Endothelial cell of umbilical vein (primary cell): ENCODE data around the gene DOLPP1. TPM values are rescaled to one million over a fixed set of nuclear protein-coding genes. Genes with fewer than 3 reads are reported as not detected.

Experiments
- BruUV-seq: library from RNA; stranded (reverse); fragments of 400-500 nt; replicated peaks from 2 replicates; lab custom pipeline; 2021; lab: Mats Ljungman, UMichigan
- CTCF ChIA-PET: fragments of 300-600, 350-600 bp; sonication (Branson Sonifier 250); formaldehyde crosslinking; loops from one replicate; lab custom pipeline; 2021; ENCODE audit warnings: antibody characterized with exemption, inconsistent platforms; lab: Charles Lee
- POLR2A ChIA-PET: fragments of 300-600, 350-600 bp; sonication (Branson Sonifier 250); formaldehyde crosslinking; loops from one replicate; lab custom pipeline; 2021; ENCODE audit warnings: antibody characterized with exemption, inconsistent platforms; lab: Charles Lee
- DNase-seq: peaks from one replicate; pipeline ENCODE4 v3.0.0-alpha.2; 2011; ENCODE audit warnings: low read depth, low spot score
- FAIRE-seq: peaks from 2 replicates; lab custom pipeline; 2011; peaks lifted over from hg19 to GRCh38; lab: Jason Lieb, UNC
- H2AFZ ChIP-seq: 2 replicates; pipeline ENCODE4 v1.6.0; 2012; ENCODE audit warnings: low read depth, low read length, control low read depth, inconsistent platforms
- H3K27ac ChIP-seq: 2 replicates; pipeline ENCODE4 v1.5.1; 2011; ENCODE audit warnings: low read depth, mild to moderate bottlenecking, control low read depth, low read length, moderate library complexity; ENCODE audit not compliant: insufficient read depth
- H3K27me3 ChIP-seq, 2 experiments: 2 replicates each; pipeline versions ENCODE4 v1.6.0 to v1.6.1; 2011; ENCODE audit warnings: low read length in 2 of 2, mixed read lengths in 1 of 2; ENCODE audit not compliant: control insufficient read depth in 2 of 2, insufficient read depth in 2 of 2
- H3K36me3 ChIP-seq, 2 experiments: 2 replicates in 1 of 2; 3 replicates in 1 of 2; pipeline ENCODE4 v1.5.1; 2011; ENCODE audit warnings: low read length in 2 of 2, mild to moderate bottlenecking in 1 of 2, moderate library complexity in 1 of 2; ENCODE audit not compliant: control insufficient read depth in 2 of 2, insufficient read depth in 2 of 2; ENCODE audit errors: extremely low read depth in 1 of 2
- H3K4me1 ChIP-seq: 3 replicates; pipeline ENCODE4 v1.5.1; 2011; ENCODE audit warnings: mild to moderate bottlenecking, low read length; ENCODE audit not compliant: control insufficient read depth, insufficient read depth; ENCODE audit errors: extremely low read depth
- H3K4me2 ChIP-seq: 2 replicates; pipeline ENCODE4 v1.6.1; 2011; ENCODE audit warnings: low read length, control low read depth, mixed read lengths; ENCODE audit not compliant: insufficient read depth
- H3K4me3 ChIP-seq, 3 experiments: fragments of 200-600 bp in 1 of 3; sonication (generic), shearing (Covaris generic) in 1 of 3; replicated peaks in 1 of 3; 2 replicates each; pipeline ENCODE4 v1.5.1; 2011 to 2016; ENCODE audit warnings: control low read depth in 3 of 3, low read length in 3 of 3, mild to moderate bottlenecking in 2 of 3, inconsistent platforms in 1 of 3, low read depth in 1 of 3, moderate library complexity in 1 of 3; ENCODE audit not compliant: insufficient read depth in 1 of 3
- H3K79me2 ChIP-seq: 2 replicates; pipeline ENCODE4 v1.6.0; 2012; ENCODE audit warnings: low read length, inconsistent platforms; ENCODE audit not compliant: control insufficient read depth, insufficient read depth
- H3K9ac ChIP-seq: replicated peaks from 2 replicates; pipeline ENCODE3; 2011; ENCODE audit warnings: low read length, control low read depth; ENCODE audit not compliant: insufficient read depth; ENCODE audit errors: extremely low read depth
- H3K9me1 ChIP-seq: replicated peaks from 3 replicates; pipeline ENCODE4 v1.6.0; 2011; ENCODE audit warnings: mild to moderate bottlenecking, low read length; ENCODE audit not compliant: control insufficient read depth, insufficient read depth; ENCODE audit errors: extremely low read depth
- H3K9me3 ChIP-seq: replicated peaks from 2 replicates; pipeline ENCODE4 v1.5.1; 2012; ENCODE audit warnings: low read length, inconsistent platforms; ENCODE audit not compliant: control insufficient read depth, insufficient read depth
- H4K20me1 ChIP-seq: replicated peaks from 2 replicates; pipeline ENCODE3; 2011; ENCODE audit warnings: mild to moderate bottlenecking, low read length; ENCODE audit not compliant: control insufficient read depth, insufficient read depth; ENCODE audit errors: extremely low read depth
- EZH2 ChIP-seq: IDR thresholded peaks from 2 replicates; pipeline ENCODE4 v1.6.1; 2012; ENCODE audit warnings: borderline replicate concordance, low read depth, mild to moderate bottlenecking, moderate library complexity, low read length, inconsistent platforms; ENCODE audit not compliant: severe bottlenecking
- GATA2 ChIP-seq: IDR thresholded peaks from 2 replicates; pipeline ENCODE4 v1.7.0; 2011; ENCODE audit warnings: low read depth, mild to moderate bottlenecking, moderate library complexity, mixed read lengths, low read length; ENCODE audit not compliant: insufficient read length, insufficient read depth
- POLR2AphosphoS5 ChIP-seq: IDR thresholded peaks from 2 replicates; pipeline ENCODE4 v1.6.1; 2012; ENCODE audit warnings: low read depth, mild to moderate bottlenecking, control low read depth, low read length, moderate library complexity; ENCODE audit not compliant: insufficient read depth
- dilution Hi-C: fragments of 300-500 bp; cut with MboI; formaldehyde crosslinking; loops from one replicate; pipeline ENCODE4 v1.15.0; 2019; ENCODE audit warnings: low sequenced_read_pairs; ENCODE audit not compliant: extremely low pct_ligation_motif_present
- intact Hi-C: fragments of 100-400 bp; cut with micrococcal nuclease; formaldehyde crosslinking; loops from one replicate; pipeline ENCODE4 v1.10.0; 2022
- polyA plus RNA-seq, 4 experiments: library from polyadenylated mRNA; depleted of rRNA in 3 of 4; stranded (reverse) in 3 of 4; unstranded in 1 of 4; fragments of >200 nt; gene quantifications; 2 replicates each; pipeline versions ENCODE4 v1.2.1 to v1.2.3, GENCODE V29; 2011 to 2012; ENCODE audit warnings: missing spikeins in 1 of 4
- total RNA-seq: library from RNA; stranded (reverse); gene quantifications from 2 replicates; pipeline ENCODE4 v1.2.3, GENCODE V29; 2021
- TF ChIP-seq, protein P1 (sequence below): IDR thresholded peaks from 2 replicates; pipeline ENCODE4 v1.6.1; 2011; ENCODE audit not compliant: insufficient read depth, insufficient read length
- TF ChIP-seq, protein P2 (sequence below), 2 donors: IDR thresholded peaks; 1 replicate in 1 of 2; 2 replicates in 1 of 2; pipeline ENCODE4 v1.5.1; 2011; ENCODE audit warnings: low read length in 2 of 2, mild to moderate bottlenecking in 2 of 2, moderate library complexity in 2 of 2, control low read depth in 1 of 2, inconsistent platforms in 1 of 2, low read depth in 1 of 2; ENCODE audit not compliant: insufficient read depth in 1 of 2; ENCODE audit errors: extremely low read depth in 1 of 2

Gene DOLPP1
- total and polyA plus RNA-seq, 2 donors (not counting 3 experiments of a cell fraction or from before 2014, with no cell fraction given) = 17.7 to 28.3 TPM

- H2AFZ ChIP-seq = no peak overlapping the region
- CTCF ChIA-PET = no interaction called here
These were observed 11.7 kb upstream of the DOLPP1 start for GRCh38 chr9:129068990-129069861.

More at GRCh38 chr9:129068990-129069861, 11.7 kb upstream of the DOLPP1 start:
- no peak overlapping the region for H3K4me3 ChIP-seq
- FAIRE-seq (no peak), DNase-seq (no peak)
- H4K20me1 ChIP-seq = no peaks in the 10 kb centered on the region
- no peaks in the 10 kb centered on the region for H3K27me3 ChIP-seq
- intact Hi-C loops = loop anchor here (1.0 kb wide), 1 partner anchor 19 kb away; no protein-coding TSS in a partner anchor
- POLR2A ChIA-PET = no interaction called here
- peaks cover 0 to 29% of the 10 kb centered on the region in 2 experiments for H3K36me3 ChIP-seq
- no peak overlapping the region for H3K27ac ChIP-seq
- H3K4me2 ChIP-seq = no peak overlapping the region
- H3K9me3 ChIP-seq = no peaks in the 10 kb centered on the region
- H3K9ac ChIP-seq = no peak overlapping the region
- H3K79me2 ChIP-seq = no peaks in the 10 kb centered on the region
- H3K4me1 ChIP-seq = no peaks in the 10 kb centered on the region
- dilution Hi-C loops = no loop called here
- TF ChIP-seq POLR2AphosphoS5 = no peak
- TF ChIP-seq, protein P1, sequence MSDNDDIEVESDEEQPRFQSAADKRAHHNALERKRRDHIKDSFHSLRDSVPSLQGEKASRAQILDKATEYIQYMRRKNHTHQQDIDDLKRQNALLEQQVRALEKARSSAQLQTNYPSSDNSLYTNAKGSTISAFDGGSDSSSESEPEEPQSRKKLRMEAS = no peak
- TF ChIP-seq, protein P2, sequence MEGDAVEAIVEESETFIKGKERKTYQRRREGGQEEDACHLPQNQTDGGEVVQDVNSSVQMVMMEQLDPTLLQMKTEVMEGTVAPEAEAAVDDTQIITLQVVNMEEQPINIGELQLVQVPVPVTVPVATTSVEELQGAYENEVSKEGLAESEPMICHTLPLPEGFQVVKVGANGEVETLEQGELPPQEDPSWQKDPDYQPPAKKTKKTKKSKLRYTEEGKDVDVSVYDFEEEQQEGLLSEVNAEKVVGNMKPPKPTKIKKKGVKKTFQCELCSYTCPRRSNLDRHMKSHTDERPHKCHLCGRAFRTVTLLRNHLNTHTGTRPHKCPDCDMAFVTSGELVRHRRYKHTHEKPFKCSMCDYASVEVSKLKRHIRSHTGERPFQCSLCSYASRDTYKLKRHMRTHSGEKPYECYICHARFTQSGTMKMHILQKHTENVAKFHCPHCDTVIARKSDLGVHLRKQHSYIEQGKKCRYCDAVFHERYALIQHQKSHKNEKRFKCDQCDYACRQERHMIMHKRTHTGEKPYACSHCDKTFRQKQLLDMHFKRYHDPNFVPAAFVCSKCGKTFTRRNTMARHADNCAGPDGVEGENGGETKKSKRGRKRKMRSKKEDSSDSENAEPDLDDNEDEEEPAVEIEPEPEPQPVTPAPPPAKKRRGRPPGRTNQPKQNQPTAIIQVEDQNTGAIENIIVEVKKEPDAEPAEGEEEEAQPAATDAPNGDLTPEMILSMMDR (IDR thresholded peaks at IDR 0.05; ENCODE audit: extremely low read depth in 1 of 2, insufficient read depth in 1 of 2, low read depth in 1 of 2, low read length in 2 of 2) = no peak
- no peak for TF ChIP-seq GATA2
- no peak for TF ChIP-seq EZH2
- H3K9me1 ChIP-seq = no peaks in the 10 kb centered on the region
- BruUV-seq = no TSS peak
